ENCODE measurements around the gene BTK. TPM values are rescaled to one million over a fixed set of nuclear protein-coding genes. Genes with fewer than 3 reads are reported as not detected.

The BTK gene
- total RNA-seq = not detected

DNA sequence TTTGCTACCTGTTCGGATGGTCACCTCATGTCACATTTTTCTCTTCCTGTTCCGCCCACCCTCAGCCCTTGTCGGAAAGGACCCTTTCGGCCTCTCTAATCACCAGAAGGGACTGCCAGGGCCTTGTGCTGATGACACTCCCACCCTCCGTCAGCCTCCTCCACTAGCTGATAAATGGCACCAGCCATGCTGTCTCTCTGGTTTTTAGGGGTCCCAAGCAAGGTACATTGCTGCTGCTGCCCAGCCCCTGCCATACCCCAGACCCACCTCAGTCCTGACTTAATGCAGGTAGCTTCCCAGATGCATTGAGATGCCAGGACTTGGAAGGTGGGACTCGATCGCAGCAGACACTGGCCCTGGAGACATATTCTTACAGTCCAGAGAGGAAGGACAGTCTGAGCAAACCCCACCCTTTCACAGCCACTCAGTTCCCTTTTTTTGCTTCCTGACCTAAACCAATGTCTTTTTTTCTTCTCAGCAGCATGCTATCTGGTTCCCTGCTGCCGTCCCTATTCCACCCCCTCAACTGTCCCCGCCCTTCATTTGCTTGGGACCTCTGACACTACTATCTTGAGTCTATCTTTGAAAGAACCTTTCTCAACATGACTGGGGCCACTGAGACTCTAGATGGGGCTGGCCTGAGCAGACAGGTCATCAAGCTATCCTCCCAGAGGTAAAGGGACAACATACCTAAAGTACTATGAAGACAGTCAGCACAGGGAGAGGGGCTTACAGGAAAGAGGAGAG lies at the start of gene BTK:
Gene BTK (minus strand): TSS at position 397 of the 747 bp plus-strand sequence. CDS start 10,907 bp downstream, outside the sequence.
- Mint-ChIP-seq H3K27me3 (no peaks in the 10 kb centered on the region), H3K27ac (no peak within 1 kb of the TSS), H3K9me3 (no peaks in the 10 kb centered on the region), H3K4me3 (no peak within 1 kb of the TSS), H3K4me1 (peaks cover 4% of the 10 kb centered on the region), H3K36me3 (ENCODE audit: low read depth) (peaks cover 1% of the 10 kb centered on the region)
- no peak for DNase-seq
- CTCF ChIA-PET = no interaction called here
- POLR2A ChIA-PET = no interaction called here

DNA sequence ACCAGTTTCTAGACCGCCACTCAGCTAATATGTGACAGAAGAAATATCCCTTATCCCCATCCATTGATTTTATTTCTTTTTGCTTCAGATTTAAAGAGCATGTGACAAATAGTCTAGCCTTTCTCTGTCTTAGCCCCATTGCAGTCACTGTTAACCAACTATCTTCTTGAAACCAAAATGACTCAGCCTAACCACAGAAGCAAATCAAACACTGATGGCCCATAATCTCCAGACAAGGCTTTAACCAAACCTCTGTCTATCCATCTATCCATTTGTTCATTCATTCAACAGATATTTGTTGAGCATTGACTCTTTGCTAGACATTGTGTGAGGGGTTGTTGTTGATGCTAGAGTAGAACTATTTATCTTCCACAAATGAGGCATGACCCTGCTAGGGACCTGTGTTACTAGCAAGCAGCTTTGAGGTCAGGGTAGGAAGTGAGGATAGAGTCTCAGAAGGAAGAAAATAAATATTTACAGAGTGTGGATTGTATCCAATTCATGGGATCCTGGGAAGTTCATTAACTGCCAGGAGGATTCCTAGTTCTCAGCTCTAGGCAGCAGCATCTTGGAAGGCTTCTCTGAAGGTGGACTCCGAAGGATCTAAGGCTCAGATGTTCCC lies 44.6 kb upstream of the BTK start:
- Mint-ChIP-seq H3K9me3 (no peaks in the 10 kb centered on the region), H3K4me3 (no peak overlapping the region), H3K36me3 (ENCODE audit: low read depth) (no peaks in the 10 kb centered on the region), H3K27me3 (no peaks in the 10 kb centered on the region), H3K27ac (no peak overlapping the region), H3K4me1 (peaks cover 14% of the 10 kb centered on the region)
- CTCF ChIA-PET = no interaction called here
- no peak for DNase-seq
- POLR2A ChIA-PET = no interaction called here

DNA sequence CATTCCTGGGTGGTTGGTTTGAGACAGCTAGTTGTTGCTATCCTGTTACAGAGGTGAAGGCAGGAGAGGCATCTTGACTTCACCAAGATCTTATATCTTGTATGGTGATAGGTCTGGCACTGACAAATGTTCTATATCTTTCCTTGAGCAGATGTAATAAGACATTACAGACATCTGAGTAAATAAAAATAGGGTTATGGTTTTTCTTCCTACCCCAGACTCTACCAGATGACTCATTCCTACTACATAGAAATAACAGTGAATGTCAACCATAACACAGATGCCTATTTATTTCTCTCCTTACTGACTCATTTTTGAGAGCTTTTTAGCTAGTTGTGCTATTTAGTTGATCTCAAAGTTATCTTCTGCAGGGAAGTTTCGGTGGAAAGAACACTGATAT lies 43.9 kb upstream of the BTK start:
- Mint-ChIP-seq H3K4me3 (no peak overlapping the region), H3K27me3 (no peaks in the 10 kb centered on the region), H3K27ac (no peak overlapping the region), H3K4me1 (peaks cover 14% of the 10 kb centered on the region), H3K36me3 (ENCODE audit: low read depth) (no peaks in the 10 kb centered on the region), H3K9me3 (no peaks in the 10 kb centered on the region)
- ChIA-PET POLR2A (no interaction called here), CTCF (no interaction called here)
- no peak for DNase-seq

DNA sequence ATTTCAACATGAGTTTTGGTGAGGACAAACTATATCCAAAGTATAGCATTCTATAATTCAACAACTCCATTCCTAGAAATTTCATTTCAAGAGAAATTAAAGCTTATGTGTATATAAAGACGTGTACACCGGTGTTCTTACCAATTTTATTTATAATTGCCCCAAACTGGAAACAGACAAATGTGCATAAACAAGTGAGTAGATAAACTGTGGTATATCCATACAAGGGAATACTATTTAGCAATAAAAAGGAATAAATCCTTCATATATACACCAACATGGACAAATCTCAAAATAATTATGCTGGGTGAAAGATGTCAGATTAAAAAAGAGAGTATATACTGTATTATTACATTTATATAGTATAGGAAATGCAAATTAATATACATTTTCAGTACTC lies 42.0 kb upstream of the BTK start:
- CTCF ChIA-PET = no interaction called here
- H3K27me3 Mint-ChIP-seq = no peaks in the 10 kb centered on the region
- H3K4me3 Mint-ChIP-seq = no peak overlapping the region
- H3K36me3 Mint-ChIP-seq (ENCODE audit: low read depth) = no peaks in the 10 kb centered on the region
- H3K9me3 Mint-ChIP-seq = no peaks in the 10 kb centered on the region
- DNase-seq = no peak
- POLR2A ChIA-PET = no interaction called here
- peaks cover 14% of the 10 kb centered on the region for H3K4me1 Mint-ChIP-seq
- no peak overlapping the region for H3K27ac Mint-ChIP-seq

DNA sequence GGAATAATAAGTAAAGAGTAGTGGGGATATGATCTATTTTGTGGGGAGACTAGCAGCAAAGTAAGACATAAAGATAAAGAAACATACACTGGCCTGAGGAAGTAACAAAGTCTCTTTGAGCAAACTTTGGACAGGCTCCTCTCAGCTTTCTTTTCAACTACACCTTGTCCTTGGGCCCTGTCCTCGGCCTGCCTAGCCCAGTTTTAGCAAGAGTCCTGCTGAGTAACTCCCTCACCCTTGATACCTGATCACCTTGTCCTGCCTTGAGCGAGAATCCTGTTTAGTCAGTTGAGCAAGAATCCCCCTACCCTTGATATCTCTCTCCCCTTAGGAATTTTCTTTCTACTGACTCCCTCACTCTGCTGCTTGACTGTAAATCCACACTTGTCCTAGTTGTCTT lies 33.5 kb upstream of the BTK start:
- H3K27me3 Mint-ChIP-seq = no peaks in the 10 kb centered on the region
- peak overlapping the region; percentile 33 for H3K27ac Mint-ChIP-seq
- H3K4me1 Mint-ChIP-seq = peaks cover 27% of the 10 kb centered on the region
- peak overlapping the region; percentile 8 for H3K4me3 Mint-ChIP-seq
- no peaks in the 10 kb centered on the region for H3K9me3 Mint-ChIP-seq
- ChIA-PET POLR2A (no interaction called here), CTCF (interaction anchor here (0.8 to 1.6 kb wide), 3 partner anchors 9 to 73 kb away, joined by 3 to 5 read pairs (median 3); no protein-coding TSS in a partner anchor)
- H3K36me3 Mint-ChIP-seq (ENCODE audit: low read depth) = peaks cover 3% of the 10 kb centered on the region
- no peak for DNase-seq

DNA sequence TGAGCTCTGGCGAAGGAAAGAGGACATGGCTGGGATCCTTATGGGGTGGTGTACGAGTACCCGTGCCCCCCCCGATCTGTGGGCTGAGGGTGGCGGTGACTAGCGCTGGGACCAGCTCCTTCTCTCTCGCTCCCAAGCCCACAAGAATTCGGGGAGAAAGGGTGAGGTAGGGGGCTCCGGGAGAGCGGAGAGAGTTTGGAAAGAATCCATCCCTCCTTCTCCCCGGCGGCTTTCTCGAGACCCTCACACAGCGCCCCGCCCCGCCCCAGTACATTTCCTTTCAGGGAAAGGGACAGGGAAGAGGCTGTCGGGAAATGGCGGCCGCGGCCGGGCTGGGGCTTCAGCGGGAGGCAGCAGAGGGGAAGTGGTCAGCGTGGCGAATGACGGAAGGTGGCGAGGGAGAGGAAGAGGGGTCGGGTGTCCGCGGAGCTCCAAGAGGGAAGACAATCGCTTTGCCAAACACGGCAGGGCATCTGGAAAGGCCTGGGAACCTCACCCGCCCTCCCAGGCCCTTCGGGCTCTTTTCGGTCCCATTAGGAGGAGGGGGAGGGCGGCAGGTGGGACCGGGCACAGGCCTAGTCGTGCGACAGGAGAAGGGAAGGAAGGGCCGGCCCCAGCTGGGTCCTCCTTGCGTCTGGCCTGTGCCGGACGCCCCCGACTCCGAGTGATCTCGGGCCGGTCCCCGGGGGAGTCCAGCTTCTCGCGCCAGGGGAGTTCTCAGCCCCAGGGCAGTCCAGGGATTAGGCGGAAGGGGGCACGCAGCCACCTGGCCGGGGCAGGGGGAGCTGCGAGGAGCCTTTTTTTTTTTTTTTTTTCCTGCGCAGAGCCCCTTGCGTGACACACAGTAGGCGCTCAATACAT lies 32.2 kb upstream of the BTK start:
- ChIA-PET POLR2A (no interaction called here), CTCF (interaction anchor here (0.7 to 1.3 kb wide), 3 partner anchors 27 to 380 kb away, joined by 3 to 6 read pairs (median 3); partner anchors contain the start of gene RPL36A)
- Mint-ChIP-seq H3K9me3 (no peaks in the 10 kb centered on the region), H3K4me1 (peaks cover 27% of the 10 kb centered on the region), H3K36me3 (ENCODE audit: low read depth) (peaks cover 3% of the 10 kb centered on the region), H3K4me3 (peak overlapping the region; percentile 82), H3K27me3 (no peaks in the 10 kb centered on the region), H3K27ac (peak overlapping the region; percentile 95)
- DNase-seq = peak; percentile 30

DNA sequence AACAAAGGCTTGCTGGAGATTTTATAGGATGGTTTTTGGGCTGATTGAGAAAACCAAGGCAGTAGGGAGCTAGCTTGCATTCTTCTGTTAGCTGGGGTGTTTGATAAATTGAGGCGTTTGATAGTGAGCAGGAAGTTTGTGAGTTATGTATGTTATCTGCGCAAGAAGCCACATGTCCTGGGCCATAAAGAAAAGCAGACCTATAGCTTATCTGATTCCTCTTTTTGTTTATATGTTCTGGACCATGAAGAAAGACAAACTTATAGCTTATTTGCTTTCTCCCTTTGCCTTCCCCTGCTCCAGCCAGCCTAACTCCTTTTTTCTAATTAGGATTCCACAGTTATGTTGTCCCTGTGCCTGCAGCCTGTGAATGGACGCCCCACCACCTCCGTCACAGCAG lies 31.2 kb upstream of the BTK start:
- peaks cover 35% of the 10 kb centered on the region for H3K4me1 Mint-ChIP-seq

DNA sequence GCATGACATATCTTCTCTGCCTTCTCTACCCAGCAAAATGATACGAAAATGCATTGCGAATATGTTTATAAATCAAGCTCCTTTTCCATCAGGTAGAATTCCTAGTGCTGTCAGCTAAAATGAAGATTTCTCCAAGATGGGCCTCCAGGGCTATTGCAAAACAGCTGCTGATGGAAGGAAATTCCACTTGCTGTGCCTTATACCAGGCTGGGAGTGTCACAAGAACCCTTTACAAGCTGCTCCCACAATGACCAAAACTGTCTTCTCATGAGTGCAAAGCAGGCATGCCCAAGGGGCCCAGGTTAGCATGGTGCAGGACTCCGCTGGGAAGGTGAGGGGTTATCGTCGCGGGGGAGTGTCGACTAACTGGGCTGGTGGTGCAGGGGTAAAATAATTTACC lies 30.7 kb upstream of the BTK start:
- ChIA-PET POLR2A (no interaction called here), CTCF (interaction anchor here (0.5 to 1.9 kb wide), 5 partner anchors 9 to 1146 kb away, joined by 3 to 5 read pairs (median 5); no protein-coding TSS in a partner anchor)
- H3K27me3 Mint-ChIP-seq = no peaks in the 10 kb centered on the region
- peaks cover 16% of the 10 kb centered on the region for H3K36me3 Mint-ChIP-seq (ENCODE audit: low read depth)
- no peaks in the 10 kb centered on the region for H3K9me3 Mint-ChIP-seq
- H3K27ac Mint-ChIP-seq = peak overlapping the region; percentile 66
- DNase-seq = no peak
- peaks cover 36% of the 10 kb centered on the region for H3K4me1 Mint-ChIP-seq
- H3K4me3 Mint-ChIP-seq = no peak overlapping the region

More for the DNA sequence above, 31.2 kb upstream of the BTK start:
- POLR2A ChIA-PET = no interaction called here
- peak overlapping the region; percentile 95 for H3K27ac Mint-ChIP-seq
- CTCF ChIA-PET = interaction anchor here (1.3 to 1.7 kb wide), 2 partner anchors 26 to 342 kb away, joined by 5 to 6 read pairs; partner anchors contain the start of gene RPL36A
- peak overlapping the region; percentile 82 for H3K4me3 Mint-ChIP-seq
- H3K9me3 Mint-ChIP-seq = no peaks in the 10 kb centered on the region
- peaks cover 12% of the 10 kb centered on the region for H3K36me3 Mint-ChIP-seq (ENCODE audit: low read depth)
- no peak for DNase-seq
- no peaks in the 10 kb centered on the region for H3K27me3 Mint-ChIP-seq

DNA sequence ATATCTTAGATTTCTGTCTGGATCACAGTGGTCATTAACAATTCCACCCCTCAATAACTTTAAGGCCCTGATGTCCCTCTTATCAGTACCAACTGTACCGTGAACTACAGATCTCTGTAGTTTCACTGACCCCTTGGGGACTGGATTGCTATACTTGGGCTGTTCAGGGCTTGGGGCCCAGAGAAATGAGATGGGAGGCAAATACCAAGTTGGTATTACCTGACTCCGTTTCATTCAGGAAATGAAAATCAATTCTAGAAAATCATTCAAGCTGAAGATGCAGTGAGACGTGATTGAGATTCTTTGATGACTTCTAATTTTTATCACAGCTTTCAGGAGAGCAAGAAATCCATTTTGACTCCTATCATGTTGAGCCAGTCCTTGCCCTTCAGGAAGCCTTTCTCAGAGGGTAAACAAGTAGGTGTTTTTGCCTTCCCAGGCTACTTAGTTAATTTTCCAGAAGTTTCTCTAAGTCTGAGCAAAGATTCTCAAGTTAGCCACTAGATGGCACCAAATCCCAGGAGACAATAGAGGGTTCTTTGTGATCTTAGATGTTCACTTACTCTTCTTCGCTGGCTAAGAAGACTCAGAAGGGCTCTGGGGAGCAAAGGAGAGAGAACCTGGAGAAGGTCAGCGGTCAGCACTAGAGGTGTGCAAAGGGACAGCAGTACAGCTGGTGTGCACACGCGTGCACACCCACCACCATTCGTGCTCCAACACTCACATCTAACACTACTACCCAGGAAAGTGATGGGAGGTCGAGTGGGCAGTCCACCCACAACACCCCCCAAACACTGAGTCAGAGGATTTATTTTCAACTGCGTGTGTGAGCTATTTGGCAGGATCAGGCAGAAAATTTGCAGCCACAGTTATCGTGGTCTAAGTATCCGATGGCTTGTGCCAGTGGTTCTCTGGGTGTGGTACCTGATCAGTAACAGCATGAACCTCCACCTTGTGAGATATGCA lies 29.5 kb upstream of the BTK start:
- H3K27ac Mint-ChIP-seq = peak overlapping the region; percentile 50
- peak; percentile 61 for DNase-seq
- peaks cover 40% of the 10 kb centered on the region for H3K4me1 Mint-ChIP-seq
- CTCF ChIA-PET = interaction anchor here (0.6 to 1.9 kb wide), 7 partner anchors 9 to 1550 kb away, joined by 3 to 5 read pairs (median 3); no protein-coding TSS in a partner anchor
- H3K9me3 Mint-ChIP-seq = no peaks in the 10 kb centered on the region
- no peak overlapping the region for H3K4me3 Mint-ChIP-seq
- no peaks in the 10 kb centered on the region for H3K27me3 Mint-ChIP-seq
- peaks cover 17% of the 10 kb centered on the region for H3K36me3 Mint-ChIP-seq (ENCODE audit: low read depth)
- POLR2A ChIA-PET = no interaction called here

DNA sequence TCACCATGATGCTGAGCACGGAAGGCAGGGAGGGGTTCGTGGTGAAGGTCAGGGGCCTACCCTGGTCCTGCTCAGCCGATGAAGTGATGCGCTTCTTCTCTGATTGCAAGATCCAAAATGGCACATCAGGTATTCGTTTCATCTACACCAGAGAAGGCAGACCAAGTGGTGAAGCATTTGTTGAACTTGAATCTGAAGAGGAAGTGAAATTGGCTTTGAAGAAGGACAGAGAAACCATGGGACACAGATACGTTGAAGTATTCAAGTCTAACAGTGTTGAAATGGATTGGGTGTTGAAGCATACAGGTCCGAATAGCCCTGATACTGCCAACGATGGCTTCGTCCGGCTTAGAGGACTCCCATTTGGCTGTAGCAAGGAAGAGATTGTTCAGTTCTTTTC lies 26.0 kb upstream of the BTK start:
- DNase-seq = no peak
- H3K4me1 Mint-ChIP-seq = peaks cover 33% of the 10 kb centered on the region
- H3K36me3 Mint-ChIP-seq (ENCODE audit: low read depth) = peaks cover 14% of the 10 kb centered on the region
- no peaks in the 10 kb centered on the region for H3K9me3 Mint-ChIP-seq
- H3K27ac Mint-ChIP-seq = no peak overlapping the region
- ChIA-PET CTCF (no interaction called here), POLR2A (no interaction called here)
- no peak overlapping the region for H3K4me3 Mint-ChIP-seq
- no peaks in the 10 kb centered on the region for H3K27me3 Mint-ChIP-seq

DNA sequence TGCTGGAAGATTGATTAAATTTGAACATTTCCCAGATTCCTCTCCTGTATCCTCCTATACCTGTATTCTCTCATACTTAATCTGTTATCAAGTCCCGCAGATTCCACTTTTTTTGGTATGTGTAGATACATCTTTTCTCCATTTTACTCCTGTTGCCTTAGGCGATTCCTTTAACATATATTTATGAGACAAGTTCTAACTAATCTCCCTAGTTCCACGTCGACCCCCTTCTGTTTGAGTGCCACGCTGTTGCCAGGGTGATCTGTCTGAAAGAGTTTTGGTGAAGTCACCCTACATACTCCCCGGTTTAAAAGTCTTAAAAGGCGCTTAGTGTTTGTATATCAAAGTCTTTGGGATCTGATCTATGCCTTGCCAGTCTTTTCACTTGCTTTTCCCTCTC lies 24.5 kb upstream of the BTK start:
- H3K27me3 Mint-ChIP-seq = no peaks in the 10 kb centered on the region
- H3K4me1 Mint-ChIP-seq = peaks cover 34% of the 10 kb centered on the region
- DNase-seq = no peak
- no peaks in the 10 kb centered on the region for H3K9me3 Mint-ChIP-seq
- ChIA-PET POLR2A (no interaction called here), CTCF (no interaction called here)
- peak overlapping the region; percentile 57 for H3K4me3 Mint-ChIP-seq
- peaks cover 14% of the 10 kb centered on the region for H3K36me3 Mint-ChIP-seq (ENCODE audit: low read depth)
- peak overlapping the region; percentile 65 for H3K27ac Mint-ChIP-seq

DNA sequence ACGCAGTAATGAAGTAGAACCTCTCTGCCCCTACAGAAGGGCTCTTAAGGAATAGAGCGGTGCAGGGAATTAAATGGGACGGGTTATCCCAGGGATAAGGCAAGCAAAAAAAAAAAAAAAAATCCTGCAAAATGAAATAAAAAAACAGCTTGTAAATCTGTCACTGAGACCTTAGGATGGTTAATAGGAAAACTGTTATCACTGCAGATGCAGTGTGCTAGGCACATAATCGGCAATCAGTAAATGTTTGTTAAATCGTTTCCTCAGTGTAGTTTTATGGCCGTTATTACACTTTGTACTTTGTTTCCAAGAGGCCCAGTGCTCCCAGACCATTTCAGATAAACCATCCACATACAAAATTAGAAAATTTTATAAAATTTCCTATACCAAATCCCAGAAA lies 23.1 kb upstream of the BTK start:
- H3K4me1 Mint-ChIP-seq = peaks cover 29% of the 10 kb centered on the region
- H3K27ac Mint-ChIP-seq = peak overlapping the region; percentile 95
- CTCF ChIA-PET = interaction anchor here (0.6 to 0.7 kb wide), 2 partner anchors 62 to 248 kb away, joined by 3 read pairs; no protein-coding TSS in a partner anchor
- DNase-seq = no peak
- H3K4me3 Mint-ChIP-seq = peak overlapping the region; percentile 83
- no peaks in the 10 kb centered on the region for H3K27me3 Mint-ChIP-seq
- H3K36me3 Mint-ChIP-seq (ENCODE audit: low read depth) = peaks cover 15% of the 10 kb centered on the region
- POLR2A ChIA-PET = no interaction called here
- no peaks in the 10 kb centered on the region for H3K9me3 Mint-ChIP-seq
